HUES6 (cell line): ENCODE results near the gene TNKS2.

Experiments used
- H3K27ac ChIP-seq: 2 replicates; pipeline ENCODE4 v1.7.0; 2013; ENCODE audit warnings: low read depth, mild to moderate bottlenecking, low read length, inconsistent platforms
- H3K27me3 ChIP-seq: 2 replicates; pipeline ENCODE4 v1.6.1; 2013; ENCODE audit warnings: low read length; ENCODE audit not compliant: control insufficient read depth, insufficient read depth
- H3K36me3 ChIP-seq: 2 replicates; pipeline ENCODE4 v1.6.1; 2013; ENCODE audit warnings: low read length; ENCODE audit not compliant: control insufficient read depth, insufficient read depth
- H3K4me1 ChIP-seq: 2 replicates; pipeline ENCODE4 v1.6.1; 2013; ENCODE audit warnings: low read length; ENCODE audit not compliant: control insufficient read depth, insufficient read depth
- H3K4me3 ChIP-seq: 2 replicates; pipeline ENCODE4 v1.5.1; 2013; ENCODE audit warnings: low read depth, low read length
- H3K9ac ChIP-seq: one replicate; pipeline ENCODE4 v1.6.1; 2013; ENCODE audit warnings: mild to moderate bottlenecking, low read length
- H3K9me3 ChIP-seq: 2 replicates; pipeline ENCODE4 v1.6.1; 2013; ENCODE audit warnings: low read depth, low read length; ENCODE audit not compliant: control insufficient read depth, insufficient read depth

The TNKS2 gene

DNA sequence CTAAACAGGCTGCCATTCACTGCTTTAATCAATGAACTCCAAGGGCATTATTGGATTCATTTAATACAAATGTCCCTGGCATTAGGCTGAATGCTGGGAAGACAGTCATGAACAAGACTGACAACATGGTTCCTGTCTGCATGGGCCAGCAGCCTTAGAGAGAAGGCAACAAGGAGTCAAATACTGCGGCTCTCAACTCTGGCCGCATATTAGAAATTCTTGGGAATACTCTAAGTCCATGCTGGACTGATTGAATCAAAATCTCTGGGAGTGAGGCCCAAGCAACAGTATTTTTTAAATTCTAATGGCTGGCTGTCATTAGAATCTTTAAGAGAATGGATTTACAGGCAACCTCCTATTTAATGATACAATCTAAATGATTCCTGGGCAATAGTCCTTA is 76.9 kb downstream of the TNKS2 start:
- Histone ChIP-seq H3K9me3 (no peaks in the 10 kb centered on the region), H3K27me3 (no peaks in the 10 kb centered on the region), H3K9ac (no peak overlapping the region), H3K27ac (no peak overlapping the region), H3K36me3 (no peaks in the 10 kb centered on the region), H3K4me3 (no peak overlapping the region), H3K4me1 (peaks cover 11% of the 10 kb centered on the region)

DNA sequence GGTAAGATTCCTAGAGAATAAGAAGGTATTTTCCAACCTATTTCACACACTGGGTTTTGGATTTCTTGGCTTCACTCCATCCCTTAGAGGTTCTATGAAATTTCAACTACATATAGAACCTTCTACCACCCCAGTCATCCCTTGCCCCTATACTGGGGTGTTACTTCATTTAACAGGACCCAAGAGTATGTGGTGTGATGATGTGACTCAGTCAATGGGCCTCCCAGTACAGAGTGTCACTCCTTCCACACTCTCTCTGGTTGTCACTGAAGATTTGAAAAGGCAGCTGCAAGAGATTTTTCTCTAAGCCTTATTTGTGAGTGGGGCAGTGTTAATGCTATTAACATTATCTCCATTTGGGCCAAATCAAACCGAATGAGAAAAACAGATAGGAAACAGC is 77.6 kb downstream of the TNKS2 start:
- H3K27ac ChIP-seq, result no peak overlapping the region
- H3K4me3 ChIP-seq, result no peak overlapping the region
- no peaks in the 10 kb centered on the region for H3K9me3 ChIP-seq
- no peaks in the 10 kb centered on the region for H3K36me3 ChIP-seq
- peaks cover 16% of the 10 kb centered on the region for H3K4me1 ChIP-seq
- no peak overlapping the region for H3K9ac ChIP-seq
- no peaks in the 10 kb centered on the region for H3K27me3 ChIP-seq

DNA sequence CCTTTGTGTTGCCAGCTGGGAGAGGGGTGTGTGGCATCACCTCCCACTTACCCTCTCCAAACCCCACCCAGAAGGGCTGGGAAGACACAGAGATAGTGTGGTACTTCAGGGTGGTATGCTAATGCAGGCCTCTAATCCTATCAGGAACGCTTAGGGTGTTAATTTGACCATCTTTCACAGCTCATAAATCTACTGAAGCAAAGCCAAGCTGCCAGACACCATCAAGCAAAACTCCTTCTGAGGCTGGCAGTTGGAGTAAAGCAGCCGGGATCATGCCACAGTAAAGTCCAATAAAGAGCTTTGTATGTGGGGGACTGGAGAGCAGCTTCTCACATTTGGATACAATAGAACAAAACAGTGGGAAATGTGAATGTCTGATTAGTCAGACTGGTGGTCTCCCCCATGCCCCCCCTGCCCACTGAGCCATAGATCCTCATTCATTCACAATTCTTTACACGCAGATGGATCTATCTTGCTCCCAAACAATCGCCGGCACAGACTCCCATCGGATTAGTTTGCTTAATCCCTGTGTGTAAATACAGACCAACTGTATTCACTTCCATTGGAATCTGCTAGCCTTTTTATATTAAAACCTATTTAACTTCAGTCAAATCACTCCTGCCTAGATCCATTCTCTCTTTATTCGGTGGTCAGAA is 81.4 kb downstream of the TNKS2 start:
- no peaks in the 10 kb centered on the region for H3K36me3 ChIP-seq
- H3K27ac ChIP-seq, result no peak overlapping the region
- no peak overlapping the region for H3K9ac ChIP-seq
- no peak overlapping the region for H3K4me3 ChIP-seq
- H3K4me1 ChIP-seq, result peaks cover 32% of the 10 kb centered on the region
- H3K27me3 ChIP-seq, result no peaks in the 10 kb centered on the region
- peaks cover 2% of the 10 kb centered on the region; the same call in 1 of the 2 replicates for H3K9me3 ChIP-seq

DNA sequence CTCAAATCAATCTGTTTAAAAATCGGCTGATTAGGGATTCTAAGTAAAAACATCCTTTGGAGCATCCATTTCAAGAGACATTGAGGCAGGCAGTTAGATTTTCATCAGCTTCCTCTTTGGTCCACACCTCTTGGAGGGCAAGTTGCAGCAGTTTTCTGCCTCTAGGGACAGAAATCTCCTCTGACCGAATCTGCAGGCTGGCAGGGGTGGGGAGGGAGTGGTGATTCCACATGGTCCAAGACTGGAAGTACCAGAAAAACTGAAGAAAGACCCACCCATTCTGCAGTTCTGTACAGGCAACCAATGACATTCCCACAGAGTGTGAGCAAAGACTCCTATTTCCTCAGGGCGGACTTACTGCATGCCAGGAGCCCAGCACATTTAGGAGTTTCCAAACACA is 82.1 kb downstream of the TNKS2 start:
- no peak overlapping the region for H3K27ac ChIP-seq
- H3K9ac ChIP-seq, result no peak overlapping the region
- H3K4me3 ChIP-seq, result no peak overlapping the region
- H3K27me3 ChIP-seq, result no peaks in the 10 kb centered on the region
- peaks cover 39% of the 10 kb centered on the region for H3K4me1 ChIP-seq
- H3K9me3 ChIP-seq, result peaks cover 2% of the 10 kb centered on the region; the same call in 1 of the 2 replicates
- no peaks in the 10 kb centered on the region for H3K36me3 ChIP-seq

DNA sequence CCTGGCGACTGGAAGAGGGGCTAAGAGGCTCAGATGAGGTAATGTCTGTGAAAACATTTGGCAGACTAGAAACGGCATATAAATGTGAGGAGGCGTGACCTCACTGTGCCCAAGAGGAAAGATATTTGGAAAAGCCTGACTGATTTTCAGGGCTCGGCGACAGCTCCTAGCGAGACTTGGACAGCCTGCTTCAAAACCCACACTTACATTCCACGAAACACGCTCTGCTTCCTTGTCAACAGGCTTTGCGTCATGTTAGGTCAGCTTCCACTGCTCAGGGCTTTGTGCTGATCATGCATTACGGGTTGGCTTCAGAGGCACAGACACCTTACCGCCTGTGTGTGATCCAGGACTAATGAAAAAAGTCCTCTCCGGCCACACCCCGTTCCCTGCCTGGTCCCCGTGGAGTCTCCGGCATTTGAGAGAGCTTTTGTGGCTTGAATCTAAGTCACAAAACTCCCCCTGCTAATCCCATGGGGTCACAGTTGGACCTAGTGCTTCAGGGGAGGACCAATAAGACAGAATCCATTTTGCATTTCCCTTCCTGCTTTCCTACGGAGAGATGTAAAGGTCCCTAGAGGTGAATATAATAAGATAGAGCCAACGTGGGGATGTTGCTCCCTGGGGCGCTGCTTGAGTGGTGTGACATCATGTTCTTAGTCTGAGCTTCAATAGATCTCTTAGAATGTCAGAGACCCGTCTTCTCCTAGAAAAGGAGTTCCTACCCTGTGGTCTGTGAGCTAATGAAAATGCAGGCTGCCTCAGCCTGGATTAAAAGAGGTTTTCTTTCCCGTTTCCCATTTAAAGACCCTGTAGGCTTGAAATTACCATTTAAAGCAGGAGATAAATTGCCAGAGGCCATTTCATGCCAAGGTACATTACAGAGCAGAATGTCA is 85.6 kb downstream of the TNKS2 start:
- H3K4me3 ChIP-seq, result peak overlapping the region; percentile 40
- H3K27ac ChIP-seq, result peak overlapping the region; percentile 13; the same call in 1 of the 2 replicates
- no peaks in the 10 kb centered on the region for H3K27me3 ChIP-seq
- peaks cover 2% of the 10 kb centered on the region; the same call in 1 of the 2 replicates for H3K9me3 ChIP-seq
- H3K4me1 ChIP-seq, result peaks cover 58% of the 10 kb centered on the region
- H3K9ac ChIP-seq, result peak overlapping the region; percentile 69
- H3K36me3 ChIP-seq, result no peaks in the 10 kb centered on the region

DNA sequence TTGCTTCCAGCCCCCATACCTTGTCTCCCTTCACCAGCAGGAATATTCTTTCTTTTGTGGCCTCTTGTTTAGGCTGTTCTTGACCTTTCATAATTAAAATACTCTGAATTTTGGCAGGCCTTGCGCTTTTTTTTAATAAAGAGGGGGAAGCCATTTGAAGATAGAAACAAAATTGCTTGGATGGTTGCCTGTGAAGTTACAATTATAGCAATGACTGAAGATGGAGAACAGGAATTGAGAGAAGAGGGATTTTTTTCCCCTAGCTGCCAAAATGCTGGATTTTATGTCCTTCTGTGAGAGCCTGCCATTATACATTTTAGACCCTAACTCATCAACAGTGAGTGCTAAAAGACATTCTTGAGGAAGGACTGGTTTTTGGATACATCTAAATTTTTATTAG is 86.3 kb downstream of the TNKS2 start:
- Histone ChIP-seq H3K27ac (peak overlapping the region; percentile 13; the same call in 1 of the 2 replicates), H3K9me3 (peaks cover 2% of the 10 kb centered on the region; the same call in 1 of the 2 replicates), H3K27me3 (no peaks in the 10 kb centered on the region), H3K4me3 (no peak overlapping the region; the same call in 1 of the 2 replicates), H3K9ac (peak overlapping the region; percentile 3), H3K36me3 (no peaks in the 10 kb centered on the region), H3K4me1 (peaks cover 55% of the 10 kb centered on the region)

DNA sequence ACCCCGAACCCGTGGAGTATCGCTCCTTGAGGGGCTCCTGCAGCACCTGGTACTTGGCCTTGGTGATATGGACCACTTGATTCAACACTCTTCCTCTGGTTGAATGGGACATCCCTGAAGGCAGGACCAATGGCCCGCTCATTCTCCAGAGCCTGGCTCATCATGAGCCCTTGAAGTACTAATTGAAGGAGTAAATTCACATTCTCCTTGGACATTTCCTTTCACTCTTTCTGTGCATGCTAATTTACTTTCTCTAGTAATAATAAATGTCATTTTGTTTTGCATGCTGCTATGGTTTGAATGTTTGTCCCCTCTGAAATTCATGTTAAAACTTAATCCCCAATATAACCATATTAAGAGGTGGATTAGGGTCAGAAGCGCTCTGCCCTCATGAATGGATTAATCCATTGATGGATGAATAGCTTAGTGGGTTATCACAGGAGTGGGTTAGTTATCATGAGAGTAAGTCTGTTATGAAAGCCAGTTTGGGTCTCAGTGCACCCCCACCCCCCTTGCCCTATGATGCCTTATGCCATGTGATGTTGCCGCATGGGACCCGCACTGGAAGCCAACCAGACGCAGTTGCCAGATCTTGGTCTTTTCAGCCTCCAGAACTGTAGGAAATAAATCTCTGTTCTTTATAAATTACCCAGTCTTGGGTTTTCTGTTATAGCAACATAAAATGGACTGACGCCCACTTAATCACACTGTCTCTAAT is 87.3 kb downstream of the TNKS2 start:
- Histone ChIP-seq H3K27ac (no peak overlapping the region), H3K9me3 (peaks cover 2% of the 10 kb centered on the region; the same call in 1 of the 2 replicates), H3K36me3 (no peaks in the 10 kb centered on the region), H3K4me1 (peaks cover 49% of the 10 kb centered on the region), H3K9ac (no peak overlapping the region), H3K4me3 (0 out of 2 replicates have a peak overlapping the region, but pooled peaks have one; percentile 18), H3K27me3 (no peaks in the 10 kb centered on the region)

DNA sequence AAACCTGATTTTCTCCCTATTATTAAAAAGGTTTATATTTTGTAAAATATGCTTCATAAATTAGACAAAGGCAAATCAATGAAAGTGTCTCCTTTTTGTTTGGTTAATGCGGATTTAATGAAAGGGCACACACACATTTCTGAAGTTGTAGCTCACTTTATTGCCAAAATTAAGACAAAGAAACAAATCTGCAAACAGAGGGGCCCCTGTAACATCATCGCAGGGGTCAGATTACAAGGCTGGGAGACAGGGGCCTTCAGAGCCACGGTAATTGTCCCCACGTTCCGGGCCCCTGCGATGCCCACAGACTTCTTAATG is 88.7 kb downstream of the TNKS2 start:
- Histone ChIP-seq H3K9ac (peak overlapping the region; percentile 62), H3K9me3 (no peaks in the 10 kb centered on the region), H3K4me3 (peak overlapping the region; percentile 58), H3K27me3 (no peaks in the 10 kb centered on the region), H3K36me3 (no peaks in the 10 kb centered on the region), H3K4me1 (peaks cover 48% of the 10 kb centered on the region), H3K27ac (peak overlapping the region; percentile 84)

DNA sequence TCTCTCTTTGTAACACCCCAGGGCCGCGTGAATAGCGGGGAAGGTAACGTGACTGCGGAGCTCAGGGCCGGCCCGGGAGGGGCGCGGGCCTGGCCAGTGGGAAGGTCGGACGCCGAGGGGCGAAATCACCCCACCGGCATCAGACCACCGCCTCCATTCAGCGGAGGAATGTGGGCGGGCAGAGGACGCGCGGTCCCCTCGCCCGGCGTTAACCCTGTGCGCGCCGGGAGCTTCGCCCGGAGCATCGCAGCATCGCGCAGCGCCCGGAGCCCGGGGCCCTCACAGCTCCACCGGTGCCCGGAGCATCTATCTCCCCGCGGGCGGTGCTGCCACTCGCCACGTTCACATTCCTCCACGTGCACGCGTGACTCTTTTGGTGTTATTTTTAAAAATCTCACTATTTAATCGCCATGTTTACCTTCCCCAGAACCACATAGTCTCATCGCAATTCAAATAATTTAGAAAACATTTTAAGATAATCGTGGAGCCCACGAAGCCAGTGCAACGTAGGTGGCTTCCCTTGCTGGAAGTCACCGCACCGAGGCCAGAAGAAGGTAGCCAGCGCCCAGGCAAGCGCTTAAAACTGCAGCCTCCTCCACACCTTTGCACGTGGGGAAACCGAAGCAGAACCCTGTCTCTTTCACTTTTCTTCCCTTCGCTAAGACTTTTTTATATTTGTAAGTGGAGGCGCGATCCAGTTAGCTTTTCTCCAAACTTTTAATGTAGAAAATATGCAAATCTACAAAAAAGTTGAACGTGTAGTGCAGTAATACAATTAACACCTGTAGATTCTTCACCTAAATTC is 89.2 kb downstream of the TNKS2 start:
- Histone ChIP-seq H3K9ac (peak overlapping the region; percentile 73), H3K27me3 (no peaks in the 10 kb centered on the region), H3K27ac (peak overlapping the region; percentile 84), H3K4me1 (peaks cover 48% of the 10 kb centered on the region), H3K9me3 (no peaks in the 10 kb centered on the region), H3K36me3 (no peaks in the 10 kb centered on the region), H3K4me3 (peak overlapping the region; percentile 58)

DNA sequence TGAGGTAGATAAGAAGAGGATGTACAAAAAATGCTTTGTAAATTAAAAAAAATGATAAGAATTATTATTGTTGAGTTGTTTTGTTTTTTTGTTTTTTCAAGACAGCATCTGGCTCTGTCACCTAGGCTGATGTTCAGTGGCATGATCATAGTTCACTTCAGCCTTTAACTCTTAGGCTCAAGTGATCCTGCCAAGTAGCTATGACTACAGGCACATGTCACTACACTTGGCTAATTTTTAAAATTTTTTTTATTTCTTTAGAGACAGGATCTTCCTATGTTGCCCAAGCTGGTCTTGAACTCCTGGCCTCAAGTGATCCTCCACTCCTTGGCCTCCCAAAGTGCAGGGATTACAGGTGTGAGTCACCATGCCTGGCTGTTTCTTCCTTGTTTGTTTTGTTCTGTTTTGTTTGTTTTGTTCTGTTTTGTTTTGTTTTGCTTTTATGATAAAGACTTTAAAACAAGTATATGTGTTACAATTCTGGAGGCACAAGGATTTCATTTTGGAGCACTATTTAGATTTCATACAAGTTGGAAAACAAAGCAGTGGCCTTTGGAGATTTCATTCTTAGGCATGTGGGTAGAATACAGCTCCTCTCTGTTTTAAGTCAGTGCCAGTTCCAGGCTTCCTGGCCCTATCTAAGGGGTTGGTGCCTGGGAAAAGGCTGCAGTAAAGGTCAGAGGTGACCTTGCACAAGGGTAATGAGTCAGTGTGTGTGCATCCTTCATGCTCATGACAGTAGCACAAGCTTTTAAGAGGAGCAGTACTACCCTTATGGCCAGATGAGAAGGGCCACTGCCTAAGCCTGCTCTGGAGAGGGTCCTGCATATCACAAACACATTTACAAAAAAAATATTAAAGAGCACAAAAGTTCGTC is 93.1 kb downstream of the TNKS2 start:
- Histone ChIP-seq H3K9ac (no peak overlapping the region), H3K4me3 (no peak overlapping the region), H3K27ac (no peak overlapping the region), H3K36me3 (no peaks in the 10 kb centered on the region), H3K4me1 (peaks cover 20% of the 10 kb centered on the region), H3K27me3 (no peaks in the 10 kb centered on the region), H3K9me3 (peaks cover 3% of the 10 kb centered on the region)
